Psoas muscle (tissue), 8 donors: Measurements from ENCODE around the gene SIPA1L2. TPM values are rescaled to one million over a fixed set of nuclear protein-coding genes. Genes with fewer than 3 reads are reported as not detected.

Experiments
- ATAC-seq, 4 donors: fragments of 200-7000 bp; cut with Tn5 transposase; one replicate each; pipeline ENCODE4 v1.9.1; 2020; ENCODE audit warnings: moderate library complexity in 3 of 4, mild to moderate bottlenecking in 2 of 4
- DNase-seq, 2 donors: peaks; one replicate each; pipeline ENCODE4 v3.0.0-alpha.2; 2020
- H3K27ac ChIP-seq: fragments of 200-600 bp; one replicate; pipeline ENCODE4 v1.8.0; 2022
- H3K27me3 ChIP-seq, 3 donors: fragments of 200-600 bp in 1 of 3; one replicate each; pipeline versions ENCODE4 v1.6.1 to v1.8.0; 2013 to 2022; ENCODE audit warnings: low read length in 2 of 3, mild to moderate bottlenecking in 2 of 3, moderate library complexity in 1 of 3; ENCODE audit not compliant: insufficient read depth in 3 of 3
- H3K36me3 ChIP-seq, 2 donors: fragments of 200-600 bp in 1 of 2; one replicate each; pipeline versions ENCODE4 v1.6.1 to v1.8.0; 2013 to 2022; ENCODE audit warnings: low read depth in 1 of 2, mild to moderate bottlenecking in 1 of 2, moderate library complexity in 1 of 2; ENCODE audit not compliant: insufficient read depth in 1 of 2
- H3K4me1 ChIP-seq: fragments of 200-600 bp; one replicate; pipeline ENCODE4 v1.8.0; 2022
- H3K4me3 ChIP-seq: fragments of 200-600 bp; one replicate; pipeline ENCODE4 v1.8.0; 2022; ENCODE audit warnings: mild to moderate bottlenecking
- H3K9me3 ChIP-seq: fragments of 200-600 bp; one replicate; pipeline ENCODE4 v1.8.0; 2022
- CTCF ChIP-seq: fragments of 200-600 bp; IDR thresholded peaks from one replicate; pipeline ENCODE4 v1.8.0; 2022; ENCODE audit warnings: antibody characterized with exemption
- WGBS, 3 donors: extraction: QIAGEN DNeasy Blood & Tissue Kit; methylation state at CpG; one replicate each; pipeline versions ENCODE4 v1.1.6 to v1.1.7; 2013; 5-methylcytosine and 5-hydroxymethylcytosine counted together
- intact Hi-C, 2 donors: fragments of 100-400 bp; cut with DNase I; formaldehyde crosslinking; loops; one replicate each; pipeline versions ENCODE4 v1.11.0 to v1.14.2; 2022
- polyA plus RNA-seq, 3 donors: library from polyadenylated mRNA; stranded (reverse); fragments of 200-250 nt; gene quantifications; one replicate each; pipeline ENCODE4 v1.2.3, GENCODE V29; 2013
- total RNA-seq, 4 donors: library from RNA; stranded (reverse); fragmentation: NEBNext Ultra II Directional in 2 of 4; extraction: Animal tissue kit (Norgen Biotek cat#: 25700) in 2 of 4; gene quantifications; one replicate each; pipeline versions ENCODE4 v1.2.1 to v1.2.4, GENCODE V29; 2021 to 2023
- donor health status: healthy with polysubstance abuse.
- donor health status: DM: no; HTN: no; CAD: no; lungs with moderate emphysema.
- donor health status: Bipolar disorder and iron deficiency.
- donor health status: healthy.
- donor health status: DM: yes; HTN: yes; CAD: no.
- donor health status: DM: no; HTN: no; CAD: no.
- donor health status: DM: no; HTN: no; CAD: no.
- donor health status: DM: yes; HTN: yes; CAD: no.

Gene SIPA1L2
- total and polyA plus RNA-seq, 7 donors: 4.3 to 54.4 (median 9.4) TPM

- H3K27me3 ChIP-seq: no peaks in the 10 kb centered on the region
- intact Hi-C loops: no loop called here
- no peak for DNase-seq
- no peak overlapping the region for H3K27ac ChIP-seq
- peaks cover 20% of the 10 kb centered on the region for H3K4me1 ChIP-seq
- H3K36me3 ChIP-seq: no peaks in the 10 kb centered on the region
- no peak for TF ChIP-seq CTCF
- ATAC-seq: no peak
- H3K4me3 ChIP-seq: no peak overlapping the region
- 69 to 84% (median 72%) methylated on average over 3 of the region's 3 CpGs for WGBS, 3 donors
- no peaks in the 10 kb centered on the region for H3K9me3 ChIP-seq
These were observed 43.3 kb downstream of the SIPA1L2 start for GRCh38 chr1:232586679-232587078.

GRCh38 chr1:232585486-232585885 lies 44.4 kb downstream of the SIPA1L2 start:
- Histone ChIP-seq H3K27ac (no peak overlapping the region), H3K4me3 (no peak overlapping the region), H3K4me1 (peaks cover 13% of the 10 kb centered on the region), H3K9me3 (no peaks in the 10 kb centered on the region), H3K36me3 (no peaks in the 10 kb centered on the region), H3K27me3 (no peaks in the 10 kb centered on the region)
- no peak for TF ChIP-seq CTCF
- DNase-seq (no peak), ATAC-seq (no peak)
- intact Hi-C loops: no loop called here

GRCh38 chr1:232581932-232582331 lies 48.0 kb downstream of the SIPA1L2 start:
- TF ChIP-seq CTCF: no peak
- Histone ChIP-seq H3K36me3 (no peaks in the 10 kb centered on the region), H3K27ac (no peak overlapping the region), H3K27me3 (no peaks in the 10 kb centered on the region), H3K4me3 (no peak overlapping the region), H3K4me1 (peaks cover 3% of the 10 kb centered on the region), H3K9me3 (no peaks in the 10 kb centered on the region)
- no peak for DNase-seq
- WGBS, 3 donors: 98 to 100% (median 100%) methylated on average over 1 of the region's 1 CpG
- ATAC-seq: no peak
- intact Hi-C loops: no loop called here

Other genes with a start within 250 kb of the SIPA1L2 start
- gene MAP10, start 175.3 kb upstream of the SIPA1L2 start, total RNA-seq: 1 to 10 TPM; 1.3 to 4.0 (median 2.2) TPM
- gene MAP10, start 175.3 kb upstream of the SIPA1L2 start, polyA plus RNA-seq: 1 to 10 TPM in 1 of 3 donors, under 1 TPM in 2; 0.84 to 2.1 (median 0.86) TPM